SK-N-SH (cell line): Measurements from ENCODE around the gene KCND3. TPM values are rescaled to one million over a fixed set of nuclear protein-coding genes. Genes with fewer than 3 reads are reported as not detected.

Source experiments
- CTCF ChIA-PET: fragments of 300-600, 350-600 bp; formaldehyde crosslinking; extraction: SDS; loops from one replicate; lab custom pipeline; 2021; lab: Yijun Ruan, JAX
- POLR2A ChIA-PET: fragments of 350-600 bp; sonication (Branson Sonifier 250); formaldehyde crosslinking; extraction: SDS; loops from one replicate; lab custom pipeline; 2020; ENCODE audit warnings: antibody characterized with exemption, inconsistent platforms; lab: Yijun Ruan, JAX
- DNase-seq: peaks from one replicate; pipeline ENCODE4 v3.0.0; 2012
- H2AFZ ChIP-seq: fragments of 200-600 bp; sonication (generic); 2 replicates; pipeline ENCODE4 v1.8.1; 2016; ENCODE audit warnings: antibody characterized with exemption, mild to moderate bottlenecking, low read depth
- H3F3A ChIP-seq: fragments of 200-600 bp; sonication (generic); replicated peaks from 2 replicates; pipeline ENCODE3; 2016; ENCODE audit warnings: antibody characterized with exemption, mild to moderate bottlenecking; ENCODE audit not compliant: insufficient read depth
- H3K27ac ChIP-seq, 2 experiments: fragments of 200-500 bp in 1 of 2; fragments of 200-600 bp in 1 of 2; sonication (Bioruptor generic) in 1 of 2; sonication (generic), shearing (Covaris generic) in 1 of 2; 2 replicates each; pipeline versions ENCODE4 v1.5.1 to v1.6.1; 2014 to 2016; ENCODE audit warnings: low read depth in 2 of 2, inconsistent platforms in 1 of 2, low read length in 1 of 2, mild to moderate bottlenecking in 1 of 2, mixed read lengths in 1 of 2
- H3K27me3 ChIP-seq: fragments of 200-600 bp; sonication (generic), shearing (Covaris generic); 2 replicates; pipeline ENCODE4 v1.6.1; 2016; ENCODE audit warnings: mixed run types; ENCODE audit not compliant: insufficient read depth
- H3K36me3 ChIP-seq, 2 experiments: fragments of 200-500 bp in 1 of 2; fragments of 200-600 bp in 1 of 2; sonication (Bioruptor generic) in 1 of 2; sonication (generic) in 1 of 2; replicated peaks in 1 of 2; 2 replicates each; pipeline versions ENCODE3 to v1.5.1; 2014 to 2016; ENCODE audit warnings: low read length in 1 of 2, mild to moderate bottlenecking in 1 of 2; ENCODE audit not compliant: insufficient read depth in 2 of 2, control insufficient read depth in 1 of 2
- H3K4me1 ChIP-seq, 2 experiments: fragments of 200-500 bp in 1 of 2; fragments of 200-600 bp in 1 of 2; sonication (Bioruptor generic) in 1 of 2; sonication (generic), shearing (Covaris generic) in 1 of 2; 2 replicates each; pipeline versions ENCODE4 v1.5.1 to v1.6.1; 2014 to 2016; ENCODE audit warnings: low read depth in 1 of 2, low read length in 1 of 2, mixed run types in 1 of 2; ENCODE audit not compliant: insufficient read depth in 2 of 2, control insufficient read depth in 1 of 2
- H3K4me2 ChIP-seq: fragments of 200-600 bp; sonication (generic), shearing (Covaris generic); 2 replicates; pipeline ENCODE4 v1.6.1; 2017; ENCODE audit warnings: mixed run types
- H3K4me3 ChIP-seq, 2 experiments: fragments of 200-500 bp in 1 of 2; fragments of 200-600 bp in 1 of 2; sonication (Bioruptor generic) in 1 of 2; sonication (generic), shearing (Covaris generic) in 1 of 2; 2 replicates each; pipeline versions ENCODE4 v1.5.1 to v1.8.1; 2014 to 2016; ENCODE audit warnings: low read depth in 2 of 2, inconsistent platforms in 1 of 2, low read length in 1 of 2, mild to moderate bottlenecking in 1 of 2, mixed read lengths in 1 of 2, moderate library complexity in 1 of 2
- H3K79me2 ChIP-seq: fragments of 200-600 bp; sonication (generic); 2 replicates; pipeline ENCODE4 v1.8.1; 2017; ENCODE audit warnings: mild to moderate bottlenecking; ENCODE audit not compliant: insufficient read depth
- H3K9ac ChIP-seq: fragments of 200-600 bp; sonication (generic); 2 replicates; pipeline ENCODE4 v1.6.1; 2017; ENCODE audit warnings: mixed run types
- H3K9me2 ChIP-seq: fragments of 200-600 bp; sonication (generic); 2 replicates; pipeline ENCODE4 v1.6.1; 2017; ENCODE audit warnings: mixed run types
- H3K9me3 ChIP-seq: fragments of 200-600 bp; sonication (generic); 2 replicates; pipeline ENCODE4 v1.6.1; 2017; ENCODE audit warnings: mixed run types, mild to moderate bottlenecking, moderate library complexity
- H4K20me1 ChIP-seq: fragments of 200-600 bp; sonication (generic); 2 replicates; pipeline ENCODE4 v1.6.1; 2017; ENCODE audit warnings: mild to moderate bottlenecking, mixed run types; ENCODE audit not compliant: insufficient read depth
- CTCF ChIP-seq: fragments of 200-600 bp; sonication (generic); IDR thresholded peaks from 2 replicates; pipeline ENCODE4 v1.6.1; 2017; ENCODE audit warnings: antibody characterized with exemption, mild to moderate bottlenecking, moderate library complexity
- ELF1 ChIP-seq: IDR thresholded peaks from 2 replicates; pipeline ENCODE4 v1.4.0; 2012
- EZH2phosphoT487 ChIP-seq: fragments of 200-600 bp; sonication (generic); IDR thresholded peaks from 2 replicates; pipeline ENCODE4 v1.6.1; 2017; ENCODE audit warnings: low read depth, mixed run types, mild to moderate bottlenecking, antibody characterized with exemption, moderate library complexity, borderline replicate concordance
- FOSL2 ChIP-seq: IDR thresholded peaks from 2 replicates; pipeline ENCODE4 v1.4.0; 2012; ENCODE audit warnings: low read depth, mild to moderate bottlenecking, moderate library complexity, borderline replicate concordance
- GATA2 ChIP-seq: sonication (generic); formaldehyde crosslinking; IDR thresholded peaks from 2 replicates; pipeline ENCODE4 v1.5.0; 2020; ENCODE audit warnings: mild to moderate bottlenecking, missing genetic modification reagents
- IRF3 ChIP-seq: fragments of 150-350 bp; IDR thresholded peaks from 2 replicates; pipeline ENCODE4 v1.6.1; 2016; ENCODE audit warnings: mild to moderate bottlenecking, low read depth, low read length
- JUND ChIP-seq: IDR thresholded peaks from 2 replicates; pipeline ENCODE4 v1.4.0; 2012
- NFIC ChIP-seq: IDR thresholded peaks from 2 replicates; pipeline ENCODE4 v1.4.0; 2012; ENCODE audit warnings: borderline replicate concordance
- PBX3 ChIP-seq: IDR thresholded peaks from 2 replicates; pipeline ENCODE4; 2012
- POLR2AphosphoS5 ChIP-seq: IDR thresholded peaks from 2 replicates; pipeline ENCODE4 v1.6.1; 2012; ENCODE audit warnings: low read depth, low read length
- RAD21 ChIP-seq: IDR thresholded peaks from 2 replicates; pipeline ENCODE4 v1.6.1; 2012; ENCODE audit warnings: mild to moderate bottlenecking, low read length
- REST ChIP-seq: IDR thresholded peaks from 2 replicates; pipeline ENCODE4 v1.6.1; 2012; ENCODE audit warnings: mild to moderate bottlenecking, low read depth, low read length, moderate library complexity
- RFX5 ChIP-seq: IDR thresholded peaks from 2 replicates; pipeline ENCODE4 v1.6.1; 2012; ENCODE audit warnings: mild to moderate bottlenecking, improper control_type of control experiment, low read length
- SIN3A ChIP-seq: IDR thresholded peaks from 2 replicates; pipeline ENCODE4 v1.6.1; 2012; ENCODE audit warnings: low read depth, mild to moderate bottlenecking, low read length, moderate library complexity, borderline replicate concordance
- SMC3 ChIP-seq: IDR thresholded peaks from 2 replicates; pipeline ENCODE4 v1.6.1; 2012; ENCODE audit warnings: low read depth, low read length, improper control_type of control experiment
- TCF12 ChIP-seq: IDR thresholded peaks from 2 replicates; pipeline ENCODE4 v1.4.0; 2012
- TEAD4 ChIP-seq: IDR thresholded peaks from 2 replicates; pipeline ENCODE4 v1.4.0; 2012; ENCODE audit warnings: mild to moderate bottlenecking, borderline replicate concordance; ENCODE audit not compliant: insufficient read depth
- YY1 ChIP-seq: IDR thresholded peaks from 2 replicates; pipeline ENCODE4 v1.4.0; 2012; ENCODE audit warnings: low read depth, mild to moderate bottlenecking
- WGBS: methylation state at CpG from one replicate; pipeline ENCODE4 v1.1.6; 2017; ENCODE audit warnings: low lambda C conversion rate; 5-methylcytosine and 5-hydroxymethylcytosine counted together
- polyA plus RNA-seq, 3 experiments: library from polyadenylated mRNA; depleted of rRNA; stranded (reverse); fragments of >200 nt; gene quantifications; 2 replicates each; pipeline ENCODE4 v1.2.3, GENCODE V29; 2012

The KCND3 gene
- polyA plus RNA-seq, 1 of the 3 experiments (the other 2 are of a cell fraction) = not detected

GRCh38 chr1:111959436-111959835 is 30.0 kb downstream of the KCND3 start:
- H3K36me3 ChIP-seq = no peaks in the 10 kb centered on the region
- H3K4me1 ChIP-seq = no peaks in the 10 kb centered on the region
- H2AFZ ChIP-seq = no peak overlapping the region
- H3K9me3 ChIP-seq = no peaks in the 10 kb centered on the region
- WGBS = 4% methylated on average over 3 of the region's 4 CpGs
- H3K79me2 ChIP-seq = no peaks in the 10 kb centered on the region
- no peak overlapping the region for H3K9ac ChIP-seq
- no peaks in the 10 kb centered on the region for H4K20me1 ChIP-seq
- no peak for DNase-seq
- no peak overlapping the region for H3K4me3 ChIP-seq
- no peaks in the 10 kb centered on the region for H3K9me2 ChIP-seq
- ChIA-PET CTCF (no interaction called here), POLR2A (no interaction called here)
- no peaks in the 10 kb centered on the region for H3F3A ChIP-seq
- no peak for TF ChIP-seq NFIC
- no peak for TF ChIP-seq REST
- TF ChIP-seq TCF12 = no peak
- TF ChIP-seq CTCF = no peak
- no peak for TF ChIP-seq SIN3A
- TF ChIP-seq, all 33 proteins: peak for 0
- Histone ChIP-seq H3K4me2 (no peak overlapping the region), H3K27me3 (no peaks in the 10 kb centered on the region; the same call in 1 of the 2 replicates), H3K27ac (no peak overlapping the region)

GRCh38 chr1:111958851-111959250 is 30.6 kb downstream of the KCND3 start:
- DNase-seq = no peak
- Histone ChIP-seq H3K9me2 (no peaks in the 10 kb centered on the region), H3K4me3 (no peak overlapping the region), H3F3A (no peaks in the 10 kb centered on the region), H4K20me1 (no peaks in the 10 kb centered on the region), H2AFZ (no peak overlapping the region), H3K27ac (no peak overlapping the region), H3K27me3 (no peaks in the 10 kb centered on the region; the same call in 1 of the 2 replicates), H3K79me2 (no peaks in the 10 kb centered on the region), H3K9ac (no peak overlapping the region), H3K36me3 (no peaks in the 10 kb centered on the region), H3K4me1 (no peaks in the 10 kb centered on the region), H3K9me3 (no peaks in the 10 kb centered on the region), H3K4me2 (no peak overlapping the region)
- POLR2A ChIA-PET = no interaction called here
- WGBS = 48% methylated on average over 6 of the region's 6 CpGs
- CTCF ChIA-PET = interaction anchor here (0.8 kb wide), 1 partner anchor 84 kb away, joined by 3 read pairs; no protein-coding TSS in a partner anchor
- TF ChIP-seq CTCF = no peak
- TF ChIP-seq EZH2phosphoT487 = no peak
- TF ChIP-seq TEAD4 = no peak
- TF ChIP-seq PBX3 = no peak
- no peak for TF ChIP-seq POLR2AphosphoS5
- TF ChIP-seq GATA2 (CRISPR knock-in tag) = no peak
- TF ChIP-seq ELF1 = no peak
- no peak for TF ChIP-seq RFX5
- TF ChIP-seq SMC3 = no peak
- TF ChIP-seq JUND = no peak
- no peak for TF ChIP-seq RAD21
- no peak for TF ChIP-seq YY1
- TF ChIP-seq IRF3 = no peak
- TF ChIP-seq FOSL2 = no peak
- TF ChIP-seq TCF12 = no peak
